ENCODE results near the gene TXNRD2. TPM values are rescaled to one million over a fixed set of nuclear protein-coding genes. Genes with fewer than 3 reads are reported as not detected.
A peak's percentile ranks its signal among the peaks of the same experiment; 100 is the strongest.
"Not testable (repeated sequence)": the region's sequence is repeated elsewhere in the genome, so short reads cannot be mapped to it uniquely, and the experiment has no call there.

TXNRD2 gene
- total RNA-seq, 6 experiments from 2014 or later: 35.9 to 47.8 (median 44.3) TPM

GRCh38 chr22:19940536-19941364 is 868 bp downstream of the TXNRD2 start:
- H3K27me3 ChIP-seq: no peaks in the 10 kb centered on the region
- peak overlapping the region; percentile 75 to 94 (median 91) for H3K4me3 ChIP-seq
- peaks cover 0 to 49% (median 15%) of the 10 kb centered on the region in 4 donors for H3K4me1 ChIP-seq
- H3K36me3 ChIP-seq: no peaks in the 10 kb centered on the region
- H3K9me3 ChIP-seq: no peaks in the 10 kb centered on the region
- H3K27ac ChIP-seq: peak overlapping the region; percentile 88 to 96 (median 93)
- intact Hi-C loops (cut with DNase I): no loop called here
- ATAC-seq (peak in 1 of 4 donors; percentile 1), DNase-seq (peak in 2 of 3 donors; percentile 45 to 50)
- TF ChIP-seq POLR2A (IDR thresholded peaks at IDR 0.05): no peak
- TF ChIP-seq, protein P1, sequence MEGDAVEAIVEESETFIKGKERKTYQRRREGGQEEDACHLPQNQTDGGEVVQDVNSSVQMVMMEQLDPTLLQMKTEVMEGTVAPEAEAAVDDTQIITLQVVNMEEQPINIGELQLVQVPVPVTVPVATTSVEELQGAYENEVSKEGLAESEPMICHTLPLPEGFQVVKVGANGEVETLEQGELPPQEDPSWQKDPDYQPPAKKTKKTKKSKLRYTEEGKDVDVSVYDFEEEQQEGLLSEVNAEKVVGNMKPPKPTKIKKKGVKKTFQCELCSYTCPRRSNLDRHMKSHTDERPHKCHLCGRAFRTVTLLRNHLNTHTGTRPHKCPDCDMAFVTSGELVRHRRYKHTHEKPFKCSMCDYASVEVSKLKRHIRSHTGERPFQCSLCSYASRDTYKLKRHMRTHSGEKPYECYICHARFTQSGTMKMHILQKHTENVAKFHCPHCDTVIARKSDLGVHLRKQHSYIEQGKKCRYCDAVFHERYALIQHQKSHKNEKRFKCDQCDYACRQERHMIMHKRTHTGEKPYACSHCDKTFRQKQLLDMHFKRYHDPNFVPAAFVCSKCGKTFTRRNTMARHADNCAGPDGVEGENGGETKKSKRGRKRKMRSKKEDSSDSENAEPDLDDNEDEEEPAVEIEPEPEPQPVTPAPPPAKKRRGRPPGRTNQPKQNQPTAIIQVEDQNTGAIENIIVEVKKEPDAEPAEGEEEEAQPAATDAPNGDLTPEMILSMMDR (IDR thresholded peaks at IDR 0.05): no peak
- 58% methylated on average over 10 of the region's 21 CpGs for WGBS (ENCODE audit: insufficient coverage, low coverage, low lambda C conversion rate, missing lambda C conversion rate)

GRCh38 chr22:19937616-19938473 is 3.8 kb downstream of the TXNRD2 start:
- Histone ChIP-seq H3K9me3 (no peaks in the 10 kb centered on the region), H3K4me3 (peak overlapping the region in 1 of 3 donors; percentile 11), H3K36me3 (no peaks in the 10 kb centered on the region), H3K4me1 (peaks cover 0 to 50% (median 15%) of the 10 kb centered on the region in 4 donors), H3K27me3 (no peaks in the 10 kb centered on the region), H3K27ac (peak overlapping the region; percentile 52 to 98 (median 95))
- TF ChIP-seq, protein P1 (IDR thresholded peaks at IDR 0.05): no peak
- TF ChIP-seq POLR2A (IDR thresholded peaks at IDR 0.05): peak; percentile 52
- intact Hi-C loops (cut with DNase I): no loop called here
- ATAC-seq: peak; percentile 54 to 71 (median 60)
- peak in 2 of 3 donors; percentile 64 to 83 for DNase-seq
- 41% methylated on average over 16 of the region's 16 CpGs for WGBS (ENCODE audit: insufficient coverage, low coverage, low lambda C conversion rate, missing lambda C conversion rate)

DNA sequence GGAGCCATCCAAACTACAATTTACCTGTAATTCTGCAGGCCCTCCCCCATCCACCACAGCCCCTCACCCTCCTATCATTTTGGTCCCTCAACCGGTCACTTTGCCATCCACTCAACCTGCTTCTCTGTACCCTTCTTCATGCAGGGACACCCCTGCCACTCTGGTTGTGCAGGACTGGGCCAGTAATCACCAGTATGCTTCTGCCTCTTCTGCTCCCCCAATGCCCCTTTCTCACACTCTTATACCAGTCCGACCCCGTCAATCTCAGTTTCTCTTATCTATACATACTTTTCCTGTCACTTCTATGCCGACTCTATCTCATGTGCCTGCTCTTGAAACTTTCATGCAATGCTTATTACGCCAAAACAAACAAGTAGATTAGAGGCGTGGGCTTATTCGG is 5.1 kb downstream of the TXNRD2 start:
- H3K27me3 ChIP-seq: no peaks in the 10 kb centered on the region
- H3K27ac ChIP-seq: no peak overlapping the region
- ATAC-seq (no peak), DNase-seq (peak in 1 of 3 donors; percentile 5)
- 86% methylated on average over 7 of the region's 7 CpGs for WGBS (ENCODE audit: insufficient coverage, low coverage, low lambda C conversion rate, missing lambda C conversion rate)
- no peaks in the 10 kb centered on the region for H3K9me3 ChIP-seq
- intact Hi-C loops (cut with DNase I): no loop called here
- H3K4me3 ChIP-seq: no peak overlapping the region
- TF ChIP-seq, protein P1 (IDR thresholded peaks at IDR 0.05): no peak
- TF ChIP-seq POLR2A (IDR thresholded peaks at IDR 0.05): no peak
- H3K36me3 ChIP-seq: no peaks in the 10 kb centered on the region
- H3K4me1 ChIP-seq: peaks cover 0 to 44% (median 15%) of the 10 kb centered on the region in 4 donors

- H3K36me3 ChIP-seq; H3K27me3 ChIP-seq; intact Hi-C loops (cut with DNase I); H3K9me3 ChIP-seq; ATAC-seq; H3K4me3 ChIP-seq: not testable (repeated sequence)
- H3K27ac ChIP-seq: peak overlapping the region in 1 of 3 donors; percentile 14
- 57% methylated on average over 9 of the region's 11 CpGs for WGBS (ENCODE audit: insufficient coverage, low coverage, low lambda C conversion rate, missing lambda C conversion rate)
- peaks cover 0 to 44% (median 13%) of the 10 kb centered on the region in 4 donors for H3K4me1 ChIP-seq
- DNase-seq: peak in 1 of 3 donors; percentile 3
Measured at GRCh38 chr22:19935123-19935718, 6.4 kb downstream of the TXNRD2 start.

Data from right lobe of liver (tissue), 6 donors.